ENCODE results near the gene HTR2A.

The HTR2A gene

DNA sequence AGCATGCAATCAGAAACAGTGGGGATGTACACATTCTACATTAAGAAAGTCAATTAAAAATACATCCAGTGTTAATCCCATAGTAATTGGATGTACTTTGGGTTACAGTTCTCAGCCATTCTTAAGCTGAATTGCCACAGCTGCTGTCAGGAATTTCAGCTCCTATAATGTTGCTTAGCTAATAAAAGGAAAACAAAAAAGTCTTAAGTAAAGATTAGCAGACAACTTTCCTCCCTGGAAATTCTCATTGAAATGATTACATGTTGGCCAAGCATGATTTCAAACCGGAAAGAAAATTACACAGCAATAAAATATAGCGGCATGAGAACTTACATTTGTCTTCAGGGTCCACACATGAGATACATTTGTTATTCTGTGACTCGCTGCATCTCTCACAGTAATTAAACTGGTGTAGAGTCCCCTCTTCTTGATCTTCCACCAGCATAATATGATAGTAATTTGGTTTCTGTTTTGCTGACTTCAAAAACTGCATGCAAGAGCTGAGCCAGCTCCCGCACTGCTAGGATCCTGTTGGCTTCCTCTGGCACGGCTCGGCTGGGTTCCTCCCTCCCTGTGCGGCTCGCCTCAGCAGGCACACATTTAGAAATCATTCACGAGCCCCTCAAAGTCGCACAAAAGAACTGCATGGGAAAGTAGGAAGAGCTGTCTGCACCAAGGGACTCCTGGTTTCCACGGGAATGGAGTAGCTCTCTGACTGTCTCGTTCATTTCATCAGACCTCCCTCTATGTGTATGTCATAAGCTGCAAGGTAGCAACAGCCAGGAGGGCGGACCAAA, at the start of gene HTR2A:
HTR2A (minus strand) TSS at position 713 of the 797 bp plus-strand sequence. CDS start 1,147 bp downstream, outside the sequence.
- DNase-seq (ENCODE audit: low spot score) = no peak

DNA sequence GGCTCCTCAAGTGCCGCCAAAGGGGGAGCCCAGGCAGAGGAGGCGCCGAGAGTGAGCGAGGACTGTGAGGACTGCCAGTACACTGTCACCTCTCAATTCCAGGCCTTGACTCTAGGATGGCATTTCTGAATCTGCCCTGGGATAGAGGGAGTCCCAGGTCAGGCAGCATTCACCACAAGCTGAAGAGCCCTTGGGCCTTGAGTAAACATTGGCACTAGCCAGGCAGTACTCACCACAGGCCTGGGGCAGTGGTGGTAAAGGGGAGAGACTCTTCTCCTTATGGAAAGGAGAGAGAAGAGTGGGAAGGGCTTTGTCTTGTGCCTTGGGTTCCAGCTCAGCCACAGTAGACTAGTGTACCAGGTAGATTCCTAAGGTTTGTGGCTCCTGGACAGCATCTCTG, 39.7 kb upstream of the HTR2A start:
- DNase-seq (ENCODE audit: low spot score) = no peak

DNA sequence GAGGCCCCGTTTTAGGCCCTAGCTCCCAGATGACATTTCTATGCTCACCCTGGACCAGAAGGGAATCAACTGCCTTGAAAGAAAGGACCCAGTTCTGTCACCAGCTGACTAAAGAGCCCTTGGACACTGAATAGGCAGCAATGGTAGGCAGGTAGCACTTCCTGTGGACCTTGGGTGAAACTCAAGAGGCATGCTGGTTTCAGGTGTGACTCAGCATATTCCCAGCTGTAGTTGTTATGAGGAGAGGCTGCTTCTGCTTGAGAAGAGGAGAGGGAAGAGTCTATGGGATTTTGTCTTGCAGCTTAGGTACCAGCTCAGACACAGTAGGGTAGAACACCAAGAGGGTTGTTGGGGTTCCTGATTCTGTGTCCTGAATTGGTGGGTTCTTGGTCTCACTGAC, 37.9 kb upstream of the HTR2A start:
- no peak for DNase-seq (ENCODE audit: low spot score)

DNA sequence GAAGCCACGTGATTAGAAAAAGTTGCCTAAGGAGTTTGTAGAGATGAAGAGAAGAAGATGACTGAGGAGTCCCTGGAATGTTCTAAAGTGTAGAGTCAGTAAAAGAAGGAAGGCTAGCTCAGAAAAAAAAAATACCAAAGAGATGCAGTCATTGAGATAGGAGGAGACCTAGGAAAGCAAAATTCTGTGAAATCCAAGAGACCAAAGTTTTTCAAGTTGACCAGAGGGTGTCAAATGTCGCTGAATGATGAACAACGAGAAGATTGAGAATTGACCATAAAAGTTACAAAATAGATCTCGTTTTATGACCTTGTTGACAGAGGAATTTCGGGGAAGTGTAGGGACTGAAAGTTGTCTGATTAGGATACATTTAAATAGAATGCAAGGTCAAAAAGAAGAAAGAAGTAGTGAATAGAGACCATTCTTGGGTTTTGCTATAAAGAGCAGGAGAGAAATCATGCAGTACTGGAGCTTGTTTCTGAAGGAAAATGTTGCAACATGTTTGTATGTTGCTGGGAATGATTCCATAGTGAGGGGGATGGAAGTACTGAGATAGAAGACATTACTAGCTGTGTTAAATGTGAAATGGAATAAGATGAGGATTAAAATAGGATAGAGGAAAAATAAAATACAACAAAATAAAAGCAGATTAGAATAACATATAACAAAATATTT, 30.2 kb upstream of the HTR2A start:
- DNase-seq (ENCODE audit: low spot score) = no peak

DNA sequence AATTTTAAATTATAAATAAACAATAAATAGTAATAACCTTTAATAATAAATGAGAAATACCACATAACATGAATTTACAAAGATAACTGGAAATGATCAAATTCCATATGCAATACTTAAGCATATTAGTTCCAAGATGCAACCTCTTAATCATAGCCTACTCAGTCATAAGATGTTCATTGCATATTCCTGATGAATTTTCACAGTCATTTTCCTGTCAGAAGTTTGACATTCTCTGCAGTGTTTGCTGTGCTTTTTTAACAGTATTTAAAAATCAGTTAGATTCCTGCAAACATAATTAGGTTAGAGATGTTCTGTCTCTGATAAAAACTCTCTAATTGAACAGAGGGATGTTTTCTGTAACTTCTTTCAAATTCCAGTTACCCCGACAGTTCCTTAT, 28.6 kb upstream of the HTR2A start:
- no peak for DNase-seq (ENCODE audit: low spot score)

DNA sequence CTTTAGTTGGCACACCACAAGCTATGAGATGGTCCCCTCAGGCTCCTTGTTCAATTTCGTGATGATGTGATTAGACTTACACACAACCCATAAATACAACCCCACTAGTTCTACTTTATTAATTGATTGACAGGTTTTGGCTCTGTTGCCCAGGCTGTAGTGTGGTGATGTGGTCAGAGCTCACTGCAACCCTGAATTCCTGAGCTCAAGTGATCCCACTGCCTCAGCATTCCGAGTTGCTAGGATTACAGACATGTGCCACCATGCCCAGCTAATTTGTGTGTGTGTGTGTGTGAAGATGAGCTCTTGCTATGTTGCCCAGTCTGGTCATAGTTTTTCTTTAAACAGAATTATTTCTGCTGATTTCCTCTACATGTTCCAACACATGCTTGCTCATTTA, 17.5 kb upstream of the HTR2A start:
- DNase-seq (ENCODE audit: low spot score) = no peak

DNA sequence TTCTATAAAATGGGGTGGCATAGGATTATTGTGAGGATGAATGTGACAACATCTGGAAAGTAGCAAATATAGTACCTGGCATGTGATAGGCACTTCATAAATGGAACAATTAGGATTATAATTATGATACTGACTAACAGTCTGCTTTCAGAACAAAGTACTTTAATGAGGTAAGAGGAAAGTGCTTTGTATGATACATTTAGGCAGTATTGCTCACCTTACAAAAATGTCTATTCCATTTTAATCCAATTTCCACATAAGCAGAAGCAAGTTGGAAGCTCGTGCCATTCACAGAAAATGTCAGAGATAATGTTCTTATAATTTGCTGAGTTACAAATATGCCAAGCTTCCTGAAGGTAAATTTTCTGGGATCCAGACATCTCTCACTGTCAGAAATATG, 16.9 kb upstream of the HTR2A start:
- no peak for DNase-seq (ENCODE audit: low spot score)

DNA sequence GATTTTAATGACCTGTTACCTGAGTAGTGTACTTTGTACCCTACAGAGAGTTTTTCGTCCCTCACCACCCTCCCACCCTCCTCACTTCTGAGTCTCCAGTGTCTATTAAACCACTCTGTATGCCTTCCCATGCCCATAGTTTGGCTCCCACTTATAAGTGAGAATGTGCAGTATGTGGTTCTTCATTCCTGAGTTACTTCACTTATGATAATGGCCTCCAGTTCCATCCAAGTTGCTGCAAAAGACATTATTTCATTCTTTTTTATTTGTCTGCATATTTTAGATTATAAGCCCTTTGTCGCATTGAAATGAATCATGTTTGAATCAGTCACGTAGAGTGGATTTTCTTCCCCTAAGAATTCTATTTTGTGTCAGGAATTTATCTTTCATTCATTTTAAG, 12.2 kb upstream of the HTR2A start:
- no peak for DNase-seq (ENCODE audit: low spot score)

DNA sequence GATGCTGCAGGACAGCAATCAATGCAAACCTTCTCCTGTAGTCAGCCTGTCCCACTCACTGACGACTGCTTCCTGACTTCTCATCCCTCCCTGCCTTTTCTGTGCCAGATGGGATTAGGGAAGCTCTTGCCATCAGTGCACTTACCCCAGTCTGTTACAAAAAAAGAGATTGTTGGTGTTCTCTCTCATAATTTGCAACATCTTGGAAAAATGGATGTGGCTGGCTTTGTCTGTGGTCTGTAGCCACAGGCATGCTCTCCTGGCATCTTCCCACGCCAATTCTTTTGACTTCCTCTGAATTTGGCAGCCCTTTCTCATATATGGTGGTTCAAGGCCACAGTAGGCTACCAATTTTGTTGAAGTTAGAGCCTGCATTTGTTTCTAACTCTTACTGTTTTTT, 11.6 kb upstream of the HTR2A start:
- DNase-seq (ENCODE audit: low spot score) = no peak

DNA sequence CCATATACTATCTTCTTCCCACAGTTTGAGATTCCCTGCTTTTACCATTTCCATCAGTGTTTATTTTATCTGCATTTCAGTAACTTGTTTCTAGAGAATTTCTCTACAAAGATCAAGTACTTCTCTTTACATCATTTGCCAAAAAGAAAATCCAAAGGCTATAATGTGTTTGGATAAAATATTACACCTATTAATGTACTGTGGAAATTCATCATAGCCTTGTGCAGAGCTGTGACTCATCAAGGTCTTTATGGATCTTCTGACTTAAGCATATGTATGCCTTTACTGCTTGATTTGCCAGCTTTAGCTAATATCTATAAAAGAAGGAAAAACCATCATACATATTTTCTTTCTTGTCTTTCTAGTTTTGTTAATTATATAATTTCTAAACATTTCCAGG, 9.6 kb upstream of the HTR2A start:
- DNase-seq (ENCODE audit: low spot score) = no peak

DNA sequence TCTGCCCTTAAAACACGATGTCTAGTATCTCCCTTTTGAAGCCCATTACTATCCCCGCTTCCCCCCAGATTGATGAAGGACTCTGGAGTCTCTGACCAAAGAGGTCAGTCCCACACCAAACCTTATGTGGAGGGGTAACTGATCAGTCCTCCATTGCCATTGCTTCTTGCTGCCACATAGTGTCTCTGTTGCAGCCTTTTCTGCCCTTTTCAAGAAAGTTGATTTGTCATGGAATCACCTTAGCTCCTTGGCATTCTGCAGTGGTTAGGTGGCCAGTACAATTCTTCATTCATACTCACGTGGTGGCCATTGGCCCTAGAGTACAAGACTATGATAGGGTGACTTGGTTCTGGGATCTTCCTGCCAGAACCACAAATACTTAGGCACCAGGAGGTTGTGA, 8.4 kb upstream of the HTR2A start:
- DNase-seq (ENCODE audit: low spot score) = no peak

DNA sequence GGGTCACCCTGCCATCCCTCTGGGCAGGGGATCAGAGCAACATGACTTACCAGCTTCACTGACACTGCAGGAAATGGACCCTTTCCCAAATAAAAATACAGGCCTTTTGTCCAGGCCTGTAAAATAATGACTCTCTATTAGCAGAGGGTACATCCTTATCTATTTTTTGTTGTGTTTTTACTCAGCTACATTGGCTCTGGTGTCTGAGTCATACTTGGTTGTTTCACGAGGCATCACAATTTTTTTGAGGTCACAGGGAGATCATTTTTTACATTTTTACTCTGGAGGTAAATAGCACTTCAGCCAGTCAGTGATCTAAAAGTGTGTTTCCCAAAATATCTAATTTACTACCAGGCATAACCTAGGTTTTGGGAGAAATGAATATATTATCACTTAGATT, 6.9 kb upstream of the HTR2A start:
- no peak for DNase-seq (ENCODE audit: low spot score)

DNA sequence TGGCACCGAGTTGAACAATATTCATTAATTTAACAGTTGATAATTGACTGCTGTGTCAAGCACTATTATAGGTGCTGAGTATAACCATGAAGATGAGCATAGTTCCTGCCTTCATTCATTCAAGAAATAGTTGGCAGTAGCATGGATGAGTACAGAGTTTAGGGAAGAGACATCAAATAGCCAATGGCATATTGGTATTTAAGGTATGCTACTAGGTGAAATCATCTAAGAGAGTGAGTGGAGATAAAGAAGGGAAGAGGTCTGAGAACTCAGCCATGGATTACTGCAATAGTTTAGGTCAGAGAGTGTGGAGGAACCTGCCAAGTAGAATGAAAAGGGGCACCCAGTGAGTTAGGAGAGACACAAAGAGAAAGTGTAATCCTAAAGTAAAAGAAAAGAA, 4.9 kb upstream of the HTR2A start:
- no peak for DNase-seq (ENCODE audit: low spot score)

DNA sequence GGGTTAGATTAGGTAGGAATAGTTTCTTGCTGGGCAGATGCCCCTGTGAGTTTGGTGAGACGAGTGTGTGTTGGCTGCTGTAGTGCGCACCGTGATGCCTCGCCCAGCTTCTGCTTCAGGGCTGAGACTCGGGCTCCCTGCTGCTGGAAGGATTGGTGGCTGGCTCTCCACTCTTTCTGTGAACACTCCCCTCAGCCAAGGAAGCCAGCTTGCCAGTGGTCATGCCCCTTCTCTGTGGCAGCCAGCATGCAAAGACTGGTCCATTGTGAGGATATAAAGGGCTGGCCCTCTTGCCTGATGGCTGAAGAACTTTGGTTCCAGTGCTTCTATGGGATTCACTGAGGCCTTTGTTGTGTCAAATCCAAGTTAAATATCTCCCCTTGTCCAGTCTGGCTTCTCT, 2.9 kb upstream of the HTR2A start:
- no peak for DNase-seq (ENCODE audit: low spot score)

DNA sequence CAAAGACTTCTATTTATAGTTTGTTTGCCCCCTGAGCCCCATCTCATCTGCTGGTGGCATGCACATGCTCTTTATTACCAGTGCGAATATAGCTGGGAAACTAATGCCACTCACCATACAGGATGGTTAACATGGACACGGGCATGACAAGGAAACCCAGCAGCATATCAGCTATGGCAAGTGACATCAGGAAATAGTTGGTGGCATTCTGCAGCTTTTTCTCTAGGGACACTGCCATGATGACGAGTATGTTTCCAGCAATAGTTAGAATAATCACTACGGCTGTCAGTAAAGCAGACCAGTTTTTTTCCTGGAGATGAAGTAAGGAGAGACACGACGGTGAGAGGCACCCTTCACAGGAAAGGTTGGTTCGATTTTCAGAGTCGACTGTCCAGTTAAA, 1.5 kb downstream of the HTR2A start:
- DNase-seq (ENCODE audit: low spot score) = no peak

DNA sequence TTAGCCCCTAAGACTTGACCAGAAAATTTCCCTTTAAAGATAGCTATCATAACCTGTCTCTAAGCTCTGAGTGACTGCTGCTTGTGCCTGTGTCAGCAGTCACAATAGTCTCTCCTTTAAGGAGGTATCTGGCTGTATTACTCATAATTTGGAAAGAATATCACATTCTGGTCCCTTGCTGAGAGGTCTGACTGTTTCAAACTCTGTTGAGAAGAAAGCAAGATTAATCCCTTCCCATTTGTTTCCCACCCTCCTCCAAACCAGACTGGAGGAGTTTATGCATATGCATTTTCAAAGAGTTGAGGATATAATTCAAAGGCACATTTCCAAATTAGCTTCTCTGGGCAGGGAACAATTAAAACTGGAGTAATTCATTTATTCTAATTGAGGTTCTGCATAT, 2.3 kb downstream of the HTR2A start:
- DNase-seq (ENCODE audit: low spot score) = no peak

DNA sequence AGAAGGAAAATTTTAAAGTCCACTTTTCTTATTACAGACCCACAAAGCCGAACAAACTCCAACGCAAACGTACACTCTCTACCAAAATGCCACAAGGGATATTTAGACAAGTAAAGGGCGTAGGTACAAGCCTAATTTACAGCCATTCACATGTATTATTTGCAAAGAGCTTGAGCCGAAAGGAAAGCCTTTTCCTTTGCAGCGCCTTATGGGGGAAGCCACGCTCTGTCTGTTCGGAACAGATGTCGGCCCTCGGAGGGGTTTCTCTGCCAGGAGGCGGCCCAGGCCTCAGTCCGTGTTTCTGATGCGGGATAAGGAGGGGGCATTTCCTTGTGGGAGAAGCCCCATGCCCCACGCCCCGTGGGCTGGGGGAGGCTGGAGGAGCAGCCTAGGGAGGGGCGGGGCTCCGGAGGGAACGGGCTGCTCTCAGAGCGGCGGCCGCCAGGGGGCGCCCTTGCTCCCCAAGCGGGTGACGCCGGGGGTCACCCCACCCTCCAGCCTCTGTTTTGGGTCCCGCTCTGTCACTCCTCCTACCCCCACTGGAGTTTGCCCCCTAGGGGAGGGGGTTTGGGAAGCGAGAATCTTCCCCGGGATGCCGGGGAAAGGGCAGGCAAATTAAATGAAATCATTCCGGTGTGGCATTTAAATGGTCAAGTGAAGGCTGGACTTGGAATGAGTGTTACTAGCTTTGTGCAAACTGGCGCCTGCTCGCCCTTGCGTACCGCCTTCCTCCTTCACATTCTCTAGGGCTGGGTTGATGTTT, 2.9 kb downstream of the HTR2A start:
- DNase-seq (ENCODE audit: low spot score) = peak; percentile 60

DNA sequence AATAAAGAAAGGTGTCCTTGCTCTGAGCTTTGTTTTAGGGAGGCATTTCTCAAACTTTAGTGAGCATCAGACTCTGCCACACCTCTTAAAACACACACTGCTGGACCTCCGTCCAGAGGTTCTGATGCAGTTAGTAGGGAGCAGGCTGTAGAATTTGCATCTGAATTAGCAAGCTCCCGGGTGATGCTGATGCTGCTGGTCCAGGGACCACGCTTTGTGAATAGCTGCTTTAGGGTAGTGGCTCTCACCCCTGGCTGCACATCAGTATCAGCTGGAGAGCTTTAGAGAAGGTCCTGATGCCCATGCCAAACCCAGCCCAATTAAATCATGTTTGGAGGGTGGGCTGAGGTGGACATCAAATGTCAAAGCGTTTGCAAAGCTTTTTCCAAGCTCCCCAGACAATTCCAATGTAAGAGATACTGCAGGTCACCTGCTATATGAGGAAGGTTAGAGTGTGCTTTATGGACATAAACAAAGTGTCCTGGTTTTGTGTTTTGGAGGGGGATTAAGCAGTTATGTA, 3.6 kb downstream of the HTR2A start:
- DNase-seq (ENCODE audit: low spot score) = no peak

DNA sequence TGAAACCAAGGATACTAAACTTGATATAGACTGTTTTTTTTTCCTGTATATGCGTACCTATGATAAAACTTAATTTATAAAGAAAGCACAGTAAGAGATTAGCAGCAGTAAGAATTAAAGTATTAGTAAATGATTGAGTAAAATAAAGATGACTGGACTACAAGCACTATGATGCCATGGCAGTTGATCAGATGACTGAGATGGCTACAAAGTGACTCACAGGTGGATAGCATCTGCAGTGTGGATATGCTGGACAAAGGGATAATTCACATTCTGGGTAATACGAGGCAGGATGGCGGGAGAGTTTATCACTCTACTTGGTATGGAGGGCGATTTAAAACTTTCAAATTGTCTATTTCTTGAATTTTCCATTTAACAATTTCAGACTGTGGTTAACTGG, 11.8 kb downstream of the HTR2A start:
- DNase-seq (ENCODE audit: low spot score) = no peak

DNA sequence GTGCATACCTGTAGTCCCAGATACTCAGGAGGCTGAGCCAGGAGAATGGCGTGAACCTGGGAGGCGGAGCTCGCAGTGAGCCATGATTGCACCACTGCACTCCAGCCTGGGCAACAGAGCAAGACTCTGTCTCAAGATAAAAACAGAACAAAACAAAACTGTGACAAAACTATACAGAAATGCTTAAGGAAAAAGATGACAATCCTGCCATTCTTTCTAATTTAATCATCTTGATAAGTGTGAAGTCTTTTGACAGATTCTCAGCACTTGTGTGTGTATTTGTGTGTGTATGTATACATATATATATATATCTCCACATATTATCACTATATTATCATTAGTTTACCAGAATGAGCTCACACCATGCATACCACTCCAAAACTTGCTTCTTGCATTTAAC, 12.3 kb downstream of the HTR2A start:
- DNase-seq (ENCODE audit: low spot score) = no peak

DNA sequence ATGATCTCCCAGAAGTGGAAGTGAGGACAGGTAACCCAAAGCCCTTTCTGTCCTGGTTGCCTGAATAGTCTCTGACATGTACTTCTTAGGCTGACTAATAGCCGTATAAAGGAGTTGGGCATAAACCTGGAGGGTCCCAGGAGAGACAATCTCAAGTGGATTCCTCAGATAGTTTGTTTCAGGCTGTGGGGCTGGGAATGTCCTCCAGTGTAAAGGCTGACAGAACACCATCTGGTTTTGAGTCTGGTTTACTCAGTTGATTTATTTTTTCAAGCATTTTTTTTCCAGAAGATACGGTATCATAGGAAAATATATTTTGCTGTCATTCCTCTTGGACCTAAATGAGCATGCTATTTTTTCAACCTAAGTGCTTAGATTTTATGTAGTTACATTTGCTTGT, 15.2 kb downstream of the HTR2A start:
- DNase-seq (ENCODE audit: low spot score) = no peak

DNA sequence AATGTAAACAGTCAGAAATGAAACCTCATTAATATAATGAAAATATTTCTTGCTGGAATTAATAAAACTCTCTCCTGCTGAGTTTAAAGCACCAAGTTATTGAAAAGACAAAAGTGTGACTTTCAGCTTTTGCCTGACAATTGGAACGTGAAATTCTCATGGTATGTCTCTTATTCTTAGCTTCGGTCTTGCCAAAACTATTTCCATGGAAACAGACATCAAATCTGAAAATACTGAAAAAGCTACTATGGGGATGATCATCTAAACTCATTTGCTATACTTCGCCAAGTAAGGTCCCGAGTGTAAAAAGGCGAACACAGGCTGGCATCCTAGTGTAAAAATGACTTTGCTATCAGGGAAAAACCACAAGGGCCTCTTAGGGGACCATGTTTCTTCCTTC, 22.8 kb downstream of the HTR2A start:
- DNase-seq (ENCODE audit: low spot score) = no peak

DNA sequence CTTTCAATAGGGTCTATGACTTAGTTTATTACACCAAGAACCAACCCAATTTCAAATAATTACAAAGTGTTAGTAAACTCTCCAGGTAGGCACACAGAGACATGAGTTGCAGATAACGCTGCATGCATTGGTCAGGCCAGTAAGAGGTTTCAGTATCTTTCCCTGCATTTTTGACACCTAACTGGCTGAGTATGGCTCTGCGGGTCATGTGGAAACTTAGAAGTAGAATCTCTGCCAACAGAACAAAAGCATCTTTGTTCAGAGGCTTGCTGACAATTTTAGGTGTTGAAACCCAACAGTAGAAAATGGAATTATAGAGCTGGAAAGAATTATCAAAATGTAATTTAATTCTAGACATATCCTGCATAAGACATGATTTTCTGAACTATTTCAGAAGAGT, 25.3 kb downstream of the HTR2A start:
- DNase-seq (ENCODE audit: low spot score) = no peak
